Psoas muscle (tissue), 8 donors: ENCODE measurements around the gene HOXC10. TPM values are rescaled to one million over a fixed set of nuclear protein-coding genes. Genes with fewer than 3 reads are reported as not detected.

ENCODE experiments used
- ATAC-seq, 4 donors: fragments of 200-7000 bp; cut with Tn5 transposase; one replicate each; pipeline ENCODE4 v1.9.1; 2020; ENCODE audit warnings: moderate library complexity in 3 of 4, mild to moderate bottlenecking in 2 of 4
- DNase-seq, 2 donors: peaks; one replicate each; pipeline ENCODE4 v3.0.0-alpha.2; 2020
- H3K27ac ChIP-seq: fragments of 200-600 bp; one replicate; pipeline ENCODE4 v1.8.0; 2022
- H3K27me3 ChIP-seq, 3 donors: fragments of 200-600 bp in 1 of 3; one replicate each; pipeline versions ENCODE4 v1.6.1 to v1.8.0; 2013 to 2022; ENCODE audit warnings: low read length in 2 of 3, mild to moderate bottlenecking in 2 of 3, moderate library complexity in 1 of 3; ENCODE audit not compliant: insufficient read depth in 3 of 3
- H3K36me3 ChIP-seq, 2 donors: fragments of 200-600 bp in 1 of 2; one replicate each; pipeline versions ENCODE4 v1.6.1 to v1.8.0; 2013 to 2022; ENCODE audit warnings: low read depth in 1 of 2, mild to moderate bottlenecking in 1 of 2, moderate library complexity in 1 of 2; ENCODE audit not compliant: insufficient read depth in 1 of 2
- H3K4me1 ChIP-seq: fragments of 200-600 bp; one replicate; pipeline ENCODE4 v1.8.0; 2022
- H3K4me3 ChIP-seq: fragments of 200-600 bp; one replicate; pipeline ENCODE4 v1.8.0; 2022; ENCODE audit warnings: mild to moderate bottlenecking
- H3K9me3 ChIP-seq: fragments of 200-600 bp; one replicate; pipeline ENCODE4 v1.8.0; 2022
- WGBS, 3 donors: extraction: QIAGEN DNeasy Blood & Tissue Kit; methylation state at CpG; one replicate each; pipeline versions ENCODE4 v1.1.6 to v1.1.7; 2013; 5-methylcytosine and 5-hydroxymethylcytosine counted together
- intact Hi-C, 2 donors: fragments of 100-400 bp; cut with DNase I; formaldehyde crosslinking; loops; one replicate each; pipeline versions ENCODE4 v1.11.0 to v1.14.2; 2022
- polyA plus RNA-seq, 3 donors: library from polyadenylated mRNA; stranded (reverse); fragments of 200-250 nt; gene quantifications; one replicate each; pipeline ENCODE4 v1.2.3, GENCODE V29; 2013
- total RNA-seq, 4 donors: library from RNA; stranded (reverse); fragmentation: NEBNext Ultra II Directional in 2 of 4; extraction: Animal tissue kit (Norgen Biotek cat#: 25700) in 2 of 4; gene quantifications; one replicate each; pipeline versions ENCODE4 v1.2.1 to v1.2.4, GENCODE V29; 2021 to 2023
- TF ChIP-seq, protein P1 (sequence below): fragments of 200-600 bp; IDR thresholded peaks from one replicate; pipeline ENCODE4 v1.8.0; 2022; ENCODE audit warnings: antibody characterized with exemption
- donor health status: healthy with polysubstance abuse.
- donor health status: DM: no; HTN: no; CAD: no; lungs with moderate emphysema.
- donor health status: Bipolar disorder and iron deficiency.
- donor health status: healthy.
- donor health status: DM: yes; HTN: yes; CAD: no.
- donor health status: DM: no; HTN: no; CAD: no.
- donor health status: DM: no; HTN: no; CAD: no.
- donor health status: DM: yes; HTN: yes; CAD: no.

HOXC10 gene
- total and polyA plus RNA-seq, 7 donors, result 3.0 to 129 (median 62.0) TPM

DNA sequence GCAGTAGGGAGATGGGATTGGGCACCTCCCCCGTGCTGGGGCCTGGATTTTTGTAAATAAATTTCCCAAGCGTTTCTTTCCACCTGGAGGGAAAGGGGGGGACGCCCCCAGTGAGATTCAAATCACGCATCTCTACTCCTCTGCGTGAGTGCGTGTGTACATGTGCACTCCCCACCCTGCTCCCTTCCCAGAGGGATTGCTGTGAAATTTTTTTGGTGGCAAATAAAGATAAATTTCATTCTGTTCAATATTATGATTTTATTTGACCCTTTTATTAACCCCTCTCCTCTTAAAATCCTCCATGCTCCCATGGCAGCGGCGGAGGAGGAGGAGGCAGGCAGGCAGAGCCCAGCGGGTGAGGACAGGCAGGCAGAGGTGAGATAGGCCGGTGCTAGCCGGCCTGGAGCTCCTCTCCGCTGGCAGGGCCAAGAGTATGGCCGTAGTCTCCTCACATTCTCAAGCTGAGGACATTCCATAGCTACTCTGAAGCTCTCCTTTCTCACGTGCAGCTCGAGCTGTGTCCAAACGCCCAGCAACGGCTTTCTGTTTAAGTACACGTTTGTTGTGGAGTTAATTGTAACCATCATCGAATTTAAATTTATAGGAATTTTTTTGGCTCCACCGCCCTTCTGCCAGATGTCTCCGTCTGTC is 8.6 kb upstream of the HOXC10 start:
- Histone ChIP-seq H3K4me3 (peak overlapping the region; percentile 69), H3K36me3 (no peaks in the 10 kb centered on the region), H3K4me1 (peaks cover 5% of the 10 kb centered on the region), H3K27ac (peak overlapping the region; percentile 71), H3K9me3 (no peaks in the 10 kb centered on the region), H3K27me3 (peaks cover 0 to 58% (median 30%) of the 10 kb centered on the region in 3 donors)
- peak in 2 of 4 donors; percentile 29 to 35 for ATAC-seq
- 30 to 46% (median 43%) methylated on average over 21 of the region's 21 CpGs for WGBS, 3 donors
- TF ChIP-seq, protein P1, sequence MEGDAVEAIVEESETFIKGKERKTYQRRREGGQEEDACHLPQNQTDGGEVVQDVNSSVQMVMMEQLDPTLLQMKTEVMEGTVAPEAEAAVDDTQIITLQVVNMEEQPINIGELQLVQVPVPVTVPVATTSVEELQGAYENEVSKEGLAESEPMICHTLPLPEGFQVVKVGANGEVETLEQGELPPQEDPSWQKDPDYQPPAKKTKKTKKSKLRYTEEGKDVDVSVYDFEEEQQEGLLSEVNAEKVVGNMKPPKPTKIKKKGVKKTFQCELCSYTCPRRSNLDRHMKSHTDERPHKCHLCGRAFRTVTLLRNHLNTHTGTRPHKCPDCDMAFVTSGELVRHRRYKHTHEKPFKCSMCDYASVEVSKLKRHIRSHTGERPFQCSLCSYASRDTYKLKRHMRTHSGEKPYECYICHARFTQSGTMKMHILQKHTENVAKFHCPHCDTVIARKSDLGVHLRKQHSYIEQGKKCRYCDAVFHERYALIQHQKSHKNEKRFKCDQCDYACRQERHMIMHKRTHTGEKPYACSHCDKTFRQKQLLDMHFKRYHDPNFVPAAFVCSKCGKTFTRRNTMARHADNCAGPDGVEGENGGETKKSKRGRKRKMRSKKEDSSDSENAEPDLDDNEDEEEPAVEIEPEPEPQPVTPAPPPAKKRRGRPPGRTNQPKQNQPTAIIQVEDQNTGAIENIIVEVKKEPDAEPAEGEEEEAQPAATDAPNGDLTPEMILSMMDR, result no peak
- DNase-seq, result peak in 1 of 2 donors; percentile 57
- intact Hi-C loops, result loop anchor here in 1 of 2 donors (1.0 kb wide), 1 partner anchor 44 kb away; no protein-coding TSS in a partner anchor

DNA sequence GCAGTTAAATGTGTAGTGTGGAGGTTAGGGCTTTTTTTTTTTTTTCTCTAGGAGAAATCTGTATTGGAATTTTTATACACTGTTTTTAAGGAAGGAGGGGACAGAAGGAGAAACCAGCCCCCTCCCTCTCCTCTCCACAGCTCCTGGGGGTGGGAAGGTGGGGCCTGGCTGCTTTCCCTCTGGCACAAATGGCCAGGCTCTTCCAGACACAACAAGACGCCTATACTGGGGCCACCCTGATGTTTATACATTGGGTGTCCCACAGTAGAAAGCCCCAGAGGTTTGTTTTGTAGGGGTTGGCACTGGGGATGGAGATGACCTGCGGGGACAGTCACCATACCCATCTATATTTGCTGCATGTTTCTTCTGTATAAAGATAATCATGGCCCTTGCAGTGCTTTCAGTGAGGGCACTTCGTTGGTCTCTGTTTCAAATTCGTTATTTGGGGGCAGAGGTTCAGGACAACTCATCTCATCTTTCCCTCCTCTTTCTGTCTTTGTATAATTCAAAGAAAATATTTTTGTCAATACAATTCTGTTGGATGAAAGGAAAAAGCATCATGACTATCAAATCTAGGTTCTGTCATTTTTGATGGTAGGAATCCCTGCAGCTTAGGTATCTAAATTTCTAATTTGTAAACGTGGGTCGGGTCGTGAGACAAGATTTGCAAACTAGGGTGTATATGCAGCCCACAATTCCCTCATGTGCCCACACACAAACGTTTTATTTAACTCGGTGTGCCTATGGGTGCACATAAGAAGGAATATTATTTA is 7.9 kb upstream of the HOXC10 start:
- Histone ChIP-seq H3K4me1 (peaks cover 5% of the 10 kb centered on the region), H3K27me3 (peaks cover 0 to 51% (median 28%) of the 10 kb centered on the region in 3 donors), H3K9me3 (no peaks in the 10 kb centered on the region), H3K36me3 (no peaks in the 10 kb centered on the region), H3K27ac (peak overlapping the region; percentile 71), H3K4me3 (no peak overlapping the region)
- WGBS, 3 donors, result 30 to 41% (median 36%) methylated on average over 9 of the region's 9 CpGs
- ATAC-seq (no peak), DNase-seq (peak in 1 of 2 donors; percentile 41)
- intact Hi-C loops, result loop anchor here in 1 of 2 donors (1.0 kb wide), 1 partner anchor 43 kb away; no protein-coding TSS in a partner anchor
- TF ChIP-seq, protein P1, result no peak

DNA sequence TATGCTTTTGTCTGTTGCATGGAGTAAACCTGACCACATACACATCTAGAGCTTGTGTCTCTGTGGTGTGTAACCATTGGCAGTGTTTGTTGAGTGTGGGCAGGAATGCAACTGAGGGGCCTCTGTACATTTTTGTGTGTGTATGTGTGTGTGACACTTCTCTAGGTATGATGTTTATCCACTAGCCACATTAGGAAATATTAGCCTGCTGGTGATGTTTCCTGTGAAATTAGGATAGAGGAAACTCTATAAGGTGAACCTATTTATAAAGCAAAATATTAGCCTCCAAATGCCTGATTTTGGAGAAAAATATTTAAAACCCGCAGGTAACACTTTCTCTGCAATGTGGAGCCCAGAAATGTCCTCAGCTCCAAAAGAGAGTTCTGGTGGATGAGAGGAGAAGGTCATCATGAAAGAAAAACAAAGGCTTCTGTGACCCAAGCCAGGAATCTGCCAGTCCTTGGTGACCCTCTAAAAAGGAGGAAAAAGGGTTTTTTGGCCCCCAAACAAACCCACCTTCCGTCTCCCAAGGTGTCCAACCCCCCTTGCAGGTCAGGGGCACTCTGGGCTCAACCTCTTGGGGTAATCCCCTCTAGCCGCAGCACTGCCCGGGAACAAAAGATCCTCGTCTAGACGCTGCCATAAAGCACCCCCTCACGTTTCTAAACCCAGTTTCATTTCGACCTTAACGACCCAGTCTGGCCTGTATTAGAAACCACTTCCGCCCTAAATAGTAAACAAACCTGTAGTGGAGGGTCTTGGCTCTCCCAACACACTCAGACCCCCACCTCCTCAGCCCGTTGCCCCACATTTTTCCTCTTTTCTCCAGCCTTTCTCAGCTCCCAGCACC is 7.1 kb upstream of the HOXC10 start:
- peak overlapping the region; percentile 42 for H3K4me3 ChIP-seq

More for the DNA sequence above, 7.1 kb upstream of the HOXC10 start:
- WGBS, 3 donors, result 18 to 35% (median 26%) methylated on average over 11 of the region's 11 CpGs
- Histone ChIP-seq H3K27me3 (peaks cover 0 to 46% (median 28%) of the 10 kb centered on the region in 3 donors), H3K9me3 (no peaks in the 10 kb centered on the region), H3K27ac (peak overlapping the region; percentile 60), H3K4me1 (peaks cover 5% of the 10 kb centered on the region), H3K36me3 (no peaks in the 10 kb centered on the region)
- ATAC-seq, result no peak
- TF ChIP-seq, protein P1, result no peak
- DNase-seq, result peak in 1 of 2 donors; percentile 30
- intact Hi-C loops, result no loop called here
